Dendritic cell treated with granulocyte-macrophage colony-stimulating factor and Interleukin-4, amounts not matched to agents 40 ng/mL and 50 ng/mL, for 4 days (primary cell): ENCODE results near the gene HSD17B4.
"Not testable (repeated sequence)": the region's sequence is repeated elsewhere in the genome, so short reads cannot be mapped to it uniquely, and the experiment has no call there.

Experiments
- H3K27ac Mint-ChIP-seq: one replicate; pipeline ENCODE4 v1.8.0; 2022; ENCODE audit warnings: mild to moderate bottlenecking, mixed read lengths
- H3K27me3 Mint-ChIP-seq: one replicate; pipeline ENCODE4 v1.8.0; 2022; ENCODE audit warnings: mild to moderate bottlenecking, mixed read lengths
- H3K36me3 Mint-ChIP-seq: one replicate; pipeline ENCODE4 v1.8.0; 2022; ENCODE audit warnings: low read depth, mixed read lengths
- H3K4me1 Mint-ChIP-seq: one replicate; pipeline ENCODE4 v1.8.0; 2022; ENCODE audit warnings: low read depth, mixed read lengths
- H3K4me3 Mint-ChIP-seq: one replicate; pipeline ENCODE4 v1.8.0; 2022; ENCODE audit warnings: mild to moderate bottlenecking, moderate library complexity, mixed read lengths
- H3K9me3 Mint-ChIP-seq: one replicate; pipeline ENCODE4 v1.8.0; 2022; ENCODE audit warnings: mixed read lengths
- intact Hi-C: fragments of 100-400 bp; cut with micrococcal nuclease; formaldehyde crosslinking; loops from one replicate; pipeline ENCODE4 v1.15.0; 2022

HSD17B4 gene

DNA sequence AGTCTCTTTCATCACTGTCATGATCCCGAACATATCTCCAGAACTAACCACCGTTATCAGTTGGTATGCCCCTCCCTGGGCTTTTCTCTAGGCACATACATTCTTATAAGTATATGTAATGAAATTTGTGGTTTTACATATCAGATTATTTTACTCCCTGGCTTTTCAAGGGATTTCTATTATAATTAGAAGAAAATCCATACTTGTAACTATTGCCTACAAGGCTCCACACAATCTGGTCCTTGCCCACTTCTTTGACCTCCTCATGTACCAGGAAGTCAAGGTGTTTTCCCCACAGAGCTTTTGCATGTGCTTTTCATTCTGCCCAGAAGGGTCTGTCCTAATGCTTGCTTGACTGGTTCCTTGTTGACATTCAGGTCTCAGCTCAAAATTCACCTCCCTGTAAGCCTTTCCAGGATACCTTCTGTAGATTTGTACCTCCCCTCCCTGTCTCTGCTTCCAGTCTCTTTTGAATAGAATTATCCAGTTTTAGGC is 33.6 kb upstream of the HSD17B4 start:
- Mint-ChIP-seq H3K36me3 (no peaks in the 10 kb centered on the region), H3K27me3 (no peaks in the 10 kb centered on the region), H3K27ac (no peak overlapping the region), H3K4me3 (no peak overlapping the region), H3K4me1 (peaks cover 66% of the 10 kb centered on the region), H3K9me3 (no peaks in the 10 kb centered on the region)
- intact Hi-C loops = no loop called here

DNA sequence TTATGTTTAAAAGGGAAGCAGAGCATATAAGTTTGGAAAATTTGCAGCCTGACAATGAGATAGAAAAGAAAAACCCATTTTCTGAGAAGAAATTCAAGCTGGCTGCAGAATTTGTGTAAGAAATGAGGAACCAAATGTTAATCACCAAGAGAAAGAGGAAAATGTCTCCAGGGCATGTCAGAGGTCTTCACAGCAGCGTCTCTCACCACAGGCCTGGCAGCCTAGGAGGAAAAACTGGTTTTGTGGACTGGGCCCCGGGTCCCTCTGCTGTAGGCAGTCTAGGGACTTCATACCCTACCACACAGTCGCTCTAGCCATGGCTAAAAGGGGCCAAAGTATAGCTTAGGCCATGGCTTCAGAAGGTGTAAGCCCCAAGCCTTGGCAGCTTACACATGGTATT is 32.1 kb upstream of the HSD17B4 start:
- intact Hi-C loops = no loop called here
- no peaks in the 10 kb centered on the region for H3K9me3 Mint-ChIP-seq
- peaks cover 56% of the 10 kb centered on the region for H3K4me1 Mint-ChIP-seq
- no peaks in the 10 kb centered on the region for H3K36me3 Mint-ChIP-seq
- H3K27ac Mint-ChIP-seq = peak overlapping the region; percentile 86
- H3K27me3 Mint-ChIP-seq = no peaks in the 10 kb centered on the region
- no peak overlapping the region for H3K4me3 Mint-ChIP-seq

DNA sequence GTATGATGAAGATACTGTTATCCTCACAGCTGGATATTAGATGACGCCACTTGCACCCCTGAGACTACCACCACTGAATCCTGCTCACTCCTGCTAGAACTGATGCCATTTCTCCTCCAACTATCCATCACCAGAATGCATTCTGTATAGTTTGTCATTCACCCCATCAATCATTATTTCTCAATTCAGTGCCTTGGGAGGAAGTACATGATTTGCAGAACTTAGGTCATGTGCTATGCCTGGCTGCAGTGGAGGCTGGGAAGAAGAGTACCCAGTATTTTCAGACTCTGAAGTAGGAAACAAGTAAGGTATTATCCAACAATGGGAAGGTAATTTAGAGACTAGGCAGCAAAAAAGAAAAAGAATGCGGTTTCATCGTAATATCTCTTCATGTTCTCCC is 26.2 kb upstream of the HSD17B4 start:
- peaks cover 24% of the 10 kb centered on the region for H3K4me1 Mint-ChIP-seq
- intact Hi-C loops = no loop called here
- H3K36me3 Mint-ChIP-seq = no peaks in the 10 kb centered on the region
- no peaks in the 10 kb centered on the region for H3K27me3 Mint-ChIP-seq
- no peak overlapping the region for H3K4me3 Mint-ChIP-seq
- H3K9me3 Mint-ChIP-seq = no peaks in the 10 kb centered on the region
- H3K27ac Mint-ChIP-seq = peak overlapping the region; percentile 55

DNA sequence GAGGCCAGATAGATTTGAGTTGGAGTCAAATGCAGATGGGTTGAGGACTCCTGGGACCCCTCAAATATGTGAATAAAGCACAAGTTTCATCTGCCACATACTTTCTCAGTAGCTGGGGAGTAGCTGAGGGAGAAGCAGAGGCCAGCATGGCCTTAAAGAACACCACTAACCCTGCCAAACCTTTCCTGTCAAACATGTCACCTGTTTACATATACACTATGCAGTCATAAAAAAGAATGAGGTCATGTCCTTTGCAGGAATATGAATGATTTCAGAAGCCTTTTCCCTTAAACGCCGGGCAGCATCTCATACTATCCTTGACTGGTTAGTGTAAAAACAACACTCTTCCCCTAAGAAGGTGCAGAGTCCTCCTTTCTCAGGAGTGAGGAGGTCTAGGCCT is 25.2 kb upstream of the HSD17B4 start:
- Mint-ChIP-seq H3K9me3 (no peaks in the 10 kb centered on the region), H3K4me3 (no peak overlapping the region), H3K36me3 (no peaks in the 10 kb centered on the region), H3K4me1 (peaks cover 23% of the 10 kb centered on the region), H3K27ac (no peak overlapping the region), H3K27me3 (no peaks in the 10 kb centered on the region)
- intact Hi-C loops = no loop called here

DNA sequence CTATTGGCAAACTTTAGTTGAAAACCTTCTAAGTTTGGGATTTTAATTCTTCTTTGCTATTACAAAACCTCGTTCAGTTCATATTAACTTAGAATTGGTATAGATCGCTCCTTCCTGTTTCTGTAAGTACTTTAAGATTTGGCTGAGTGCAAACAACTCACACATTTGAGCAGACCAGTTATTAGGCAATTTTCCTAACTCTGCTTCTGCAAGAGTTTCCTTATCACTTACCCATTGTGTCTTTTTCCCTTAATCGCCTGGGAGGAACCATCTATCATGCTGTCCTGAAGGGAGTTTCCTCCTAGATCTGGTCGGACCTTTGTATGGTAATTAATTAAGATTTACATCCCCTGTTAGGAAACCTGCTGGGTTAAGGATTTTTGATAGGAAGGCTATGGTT is 24.7 kb upstream of the HSD17B4 start:
- peak overlapping the region; percentile 69 for H3K27ac Mint-ChIP-seq

DNA sequence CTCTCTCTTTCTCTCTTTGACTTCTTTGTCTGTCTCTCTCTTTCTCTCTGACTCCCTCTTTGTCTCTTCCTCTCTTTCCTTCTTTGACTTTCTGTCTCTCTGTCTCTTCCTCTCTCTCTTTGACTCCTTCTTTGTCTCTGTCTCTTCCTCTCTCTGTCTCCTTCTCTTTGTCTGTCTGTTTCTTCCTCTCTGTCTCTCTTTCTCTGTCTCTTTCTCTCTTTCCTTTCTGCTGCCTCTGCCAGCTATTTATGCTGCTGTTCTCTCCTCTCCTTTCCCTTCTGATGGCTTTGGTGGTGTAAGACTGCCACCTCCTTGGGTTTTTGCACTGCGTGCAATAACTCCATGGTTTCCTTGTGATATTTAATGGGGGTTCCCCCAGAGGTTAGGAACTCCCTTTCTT is 24.1 kb upstream of the HSD17B4 start:
- H3K36me3 Mint-ChIP-seq, H3K4me3 Mint-ChIP-seq, H3K27me3 Mint-ChIP-seq, H3K9me3 Mint-ChIP-seq, intact Hi-C loops: not testable (repeated sequence)
- Mint-ChIP-seq H3K4me1 (peaks cover 24% of the 10 kb centered on the region), H3K27ac (peak overlapping the region; percentile 69)

More for the DNA sequence above, 24.7 kb upstream of the HSD17B4 start:
- H3K36me3 Mint-ChIP-seq, H3K4me3 Mint-ChIP-seq, intact Hi-C loops, H3K9me3 Mint-ChIP-seq, H3K27me3 Mint-ChIP-seq: not testable (repeated sequence)
- H3K4me1 Mint-ChIP-seq = peaks cover 23% of the 10 kb centered on the region

DNA sequence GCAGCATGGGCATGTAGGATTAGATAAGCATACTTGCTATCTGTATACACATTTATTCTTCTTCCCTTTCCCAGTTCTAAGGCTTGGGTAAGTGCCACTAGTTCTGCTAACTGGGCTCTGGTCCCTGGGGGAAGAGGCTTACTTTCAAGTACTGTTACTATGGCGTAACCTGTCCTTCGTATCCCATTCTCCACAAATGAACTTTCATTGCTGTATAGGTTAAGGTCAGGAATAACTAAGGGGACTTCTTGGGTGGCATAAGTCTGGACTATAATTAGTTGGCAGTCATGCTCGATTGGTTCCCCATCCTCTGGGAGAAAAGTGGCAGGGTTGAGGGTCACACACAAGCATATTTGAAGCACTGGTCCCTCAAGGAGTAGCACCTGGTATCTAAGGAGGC is 23.7 kb upstream of the HSD17B4 start:
- H3K9me3 Mint-ChIP-seq, H3K4me3 Mint-ChIP-seq, H3K36me3 Mint-ChIP-seq, H3K27me3 Mint-ChIP-seq, intact Hi-C loops: not testable (repeated sequence)
- Mint-ChIP-seq H3K27ac (peak overlapping the region; percentile 69), H3K4me1 (peaks cover 28% of the 10 kb centered on the region)

DNA sequence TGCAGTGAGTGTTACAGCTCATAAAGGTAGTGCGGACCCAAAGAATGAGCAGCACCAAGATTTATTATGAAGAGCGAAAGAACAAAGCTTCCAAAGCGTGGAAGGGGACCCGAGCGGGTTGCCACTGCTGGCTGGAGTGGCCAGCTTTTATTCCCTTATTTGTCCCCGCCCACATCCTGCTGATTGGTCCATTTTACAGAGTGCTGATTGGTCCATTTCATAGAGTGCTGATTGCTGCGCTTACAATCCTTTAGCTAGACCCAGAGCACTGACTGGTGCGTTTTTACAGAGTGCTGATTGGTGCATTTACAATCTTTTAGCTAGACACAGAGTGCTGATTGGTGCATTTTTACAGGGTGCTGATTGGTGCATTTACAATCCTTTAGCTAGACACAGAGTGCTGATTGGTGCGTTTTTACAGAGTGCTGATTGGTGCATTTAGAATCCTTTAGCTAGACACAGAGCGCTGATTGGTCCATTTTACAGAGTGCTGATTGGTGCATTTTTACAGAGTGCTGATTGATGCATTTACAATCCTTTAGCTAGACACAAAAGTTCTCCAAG is 19.5 kb upstream of the HSD17B4 start:
- intact Hi-C loops, H3K4me3 Mint-ChIP-seq, H3K27me3 Mint-ChIP-seq, H3K27ac Mint-ChIP-seq, H3K36me3 Mint-ChIP-seq, H3K9me3 Mint-ChIP-seq: not testable (repeated sequence)
- H3K4me1 Mint-ChIP-seq = peaks cover 30% of the 10 kb centered on the region

DNA sequence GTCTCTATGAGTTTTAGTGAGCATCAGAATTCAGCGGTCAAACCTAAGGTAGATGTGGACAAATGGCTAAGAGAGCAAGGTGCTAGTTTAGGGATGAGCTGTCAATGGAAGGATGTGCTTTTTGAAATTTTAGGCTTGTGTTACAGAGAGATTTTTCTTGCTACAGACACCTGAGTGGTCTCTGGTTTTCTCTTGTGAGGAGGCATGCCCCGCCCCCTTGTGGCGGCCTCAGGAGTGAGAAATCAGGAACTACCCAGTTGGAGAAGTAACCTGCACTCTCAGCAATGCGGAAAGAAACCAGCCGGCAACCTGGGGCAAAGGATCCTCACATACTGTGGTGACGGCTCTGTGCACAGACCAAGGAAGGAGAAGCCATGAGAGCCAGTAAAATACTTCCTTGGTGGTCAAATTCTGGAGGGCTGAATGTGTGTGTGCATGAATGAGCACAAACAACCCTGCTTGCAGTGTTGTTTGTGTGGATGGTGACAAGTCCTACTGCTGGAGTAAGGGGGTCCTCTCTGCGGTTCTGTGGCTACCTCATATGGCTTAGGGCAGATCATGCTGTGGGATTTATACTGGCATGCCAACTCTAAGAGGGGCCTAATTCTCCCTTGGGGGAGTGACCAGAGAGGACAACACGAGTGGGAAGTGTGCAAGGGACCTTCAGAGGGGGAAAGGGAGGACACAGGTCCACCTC is 16.7 kb upstream of the HSD17B4 start:
- Mint-ChIP-seq H3K4me1 (peaks cover 43% of the 10 kb centered on the region), H3K27ac (peak overlapping the region; percentile 50), H3K9me3 (no peaks in the 10 kb centered on the region), H3K27me3 (peaks cover 3% of the 10 kb centered on the region), H3K4me3 (no peak overlapping the region), H3K36me3 (no peaks in the 10 kb centered on the region)
- intact Hi-C loops = no loop called here

DNA sequence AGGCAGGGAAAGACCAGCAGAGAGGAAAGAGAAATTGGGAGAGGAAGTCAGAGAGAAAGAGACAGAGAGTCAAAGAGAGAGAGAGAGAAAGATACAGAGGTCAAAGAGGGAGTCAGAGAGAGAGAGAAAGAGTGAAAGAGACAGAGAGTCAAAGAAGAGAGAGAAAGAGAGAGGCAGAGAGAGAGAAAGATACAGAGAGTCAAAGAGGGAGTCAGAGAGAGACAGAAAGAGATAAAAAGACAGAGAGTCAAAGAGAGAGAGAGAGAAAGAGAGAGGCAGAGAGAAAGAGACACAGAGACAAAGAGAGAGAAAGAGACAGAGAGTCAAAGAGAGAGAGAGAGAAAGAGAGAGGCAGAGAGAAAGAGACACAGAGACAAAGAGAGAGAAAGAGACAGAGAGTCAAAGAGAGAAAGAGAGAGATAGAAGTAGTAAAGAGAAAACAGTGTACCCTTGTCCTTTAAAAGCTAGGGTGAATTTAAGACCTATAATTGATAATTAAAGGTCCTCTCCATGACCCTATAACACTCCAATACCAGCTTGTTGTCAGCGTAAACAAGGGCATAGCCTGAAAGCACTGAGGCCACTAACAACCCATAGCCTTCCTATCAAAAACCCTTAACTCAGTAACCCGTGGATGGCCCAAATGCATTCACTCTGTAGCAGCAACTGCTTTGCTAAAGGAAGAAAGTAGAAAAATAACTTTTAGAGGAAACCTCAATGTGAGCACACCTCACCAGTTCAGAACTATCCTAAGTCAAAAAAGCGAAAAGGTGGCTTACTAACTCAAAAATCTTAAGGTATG is 14.3 kb upstream of the HSD17B4 start:
- H3K27ac Mint-ChIP-seq = peak overlapping the region; percentile 51

DNA sequence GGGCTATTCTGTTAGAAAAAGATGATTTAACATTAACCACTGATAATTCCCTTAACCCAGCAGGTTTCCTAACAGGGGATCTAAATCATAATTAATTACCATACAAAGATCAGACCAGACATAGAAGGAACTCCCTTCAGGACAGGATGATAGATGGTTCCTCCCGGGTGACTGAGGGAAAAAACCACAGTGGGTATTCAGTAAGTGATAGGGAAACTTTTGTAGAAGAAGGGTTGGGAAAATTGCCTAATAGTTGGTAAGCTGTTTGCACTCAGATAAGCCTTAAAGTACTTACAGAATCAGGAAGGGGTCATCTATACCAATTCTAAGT is 13.7 kb upstream of the HSD17B4 start:
- intact Hi-C loops, H3K27me3 Mint-ChIP-seq, H3K9me3 Mint-ChIP-seq, H3K36me3 Mint-ChIP-seq: not testable (repeated sequence)
- Mint-ChIP-seq H3K27ac (peak overlapping the region; percentile 51), H3K4me1 (peaks cover 38% of the 10 kb centered on the region), H3K4me3 (peak overlapping the region; percentile 76)

More for the DNA sequence above, 14.3 kb upstream of the HSD17B4 start:
- H3K9me3 Mint-ChIP-seq, H3K4me3 Mint-ChIP-seq, intact Hi-C loops, H3K36me3 Mint-ChIP-seq, H3K27me3 Mint-ChIP-seq: not testable (repeated sequence)
- H3K4me1 Mint-ChIP-seq = peaks cover 43% of the 10 kb centered on the region

DNA sequence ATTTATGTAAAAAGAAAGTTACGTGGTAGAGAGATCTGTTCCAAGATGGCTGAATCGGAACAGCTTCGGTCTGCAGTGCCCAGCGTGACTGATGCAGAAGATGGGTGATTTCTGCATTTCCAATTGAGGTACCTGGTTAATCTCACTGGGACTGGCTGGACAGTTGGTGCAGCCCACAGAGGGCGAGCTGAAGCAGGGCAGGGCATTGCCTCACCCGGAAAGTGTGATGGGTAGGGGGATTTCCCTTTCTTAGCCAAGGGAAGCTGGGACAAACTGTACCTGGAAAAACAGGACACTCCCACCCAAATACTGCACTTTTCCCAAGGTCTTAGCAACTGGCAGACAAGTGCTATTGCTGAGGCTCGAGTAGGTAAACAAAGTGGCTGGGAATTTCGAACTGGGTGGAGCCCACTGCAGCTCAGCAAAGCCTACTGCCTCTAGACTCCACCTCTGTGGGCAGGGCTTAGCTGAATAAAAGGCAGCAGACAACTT is 13.1 kb upstream of the HSD17B4 start:
- intact Hi-C loops = no loop called here
- Mint-ChIP-seq H3K27me3 (peaks cover 3% of the 10 kb centered on the region), H3K27ac (peak overlapping the region; percentile 51), H3K4me1 (peaks cover 38% of the 10 kb centered on the region), H3K4me3 (peak overlapping the region; percentile 76), H3K9me3 (peaks cover 11% of the 10 kb centered on the region), H3K36me3 (no peaks in the 10 kb centered on the region)

DNA sequence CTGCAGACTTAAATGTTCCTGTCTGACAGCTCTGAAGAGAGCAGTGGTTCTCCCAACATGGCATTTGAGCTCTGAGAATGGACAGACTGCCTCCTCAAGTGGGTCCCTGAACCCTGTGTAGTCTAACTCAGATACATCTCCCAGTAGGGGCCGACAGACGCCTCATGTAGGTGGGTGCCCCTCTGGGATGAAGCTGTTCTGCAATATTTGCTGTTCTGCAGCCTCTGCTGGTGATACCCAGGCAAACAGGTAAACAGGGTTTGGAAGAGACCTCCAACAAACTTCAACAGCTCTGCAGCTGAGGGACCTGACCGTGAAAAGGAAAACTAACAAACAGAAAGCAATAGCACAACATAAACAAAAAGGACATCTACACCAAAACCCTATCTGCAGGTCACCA is 12.7 kb upstream of the HSD17B4 start:
- H3K27me3 Mint-ChIP-seq, intact Hi-C loops, H3K36me3 Mint-ChIP-seq, H3K4me3 Mint-ChIP-seq, H3K27ac Mint-ChIP-seq: not testable (repeated sequence)
- peaks cover 14% of the 10 kb centered on the region for H3K9me3 Mint-ChIP-seq
- peaks cover 38% of the 10 kb centered on the region for H3K4me1 Mint-ChIP-seq

DNA sequence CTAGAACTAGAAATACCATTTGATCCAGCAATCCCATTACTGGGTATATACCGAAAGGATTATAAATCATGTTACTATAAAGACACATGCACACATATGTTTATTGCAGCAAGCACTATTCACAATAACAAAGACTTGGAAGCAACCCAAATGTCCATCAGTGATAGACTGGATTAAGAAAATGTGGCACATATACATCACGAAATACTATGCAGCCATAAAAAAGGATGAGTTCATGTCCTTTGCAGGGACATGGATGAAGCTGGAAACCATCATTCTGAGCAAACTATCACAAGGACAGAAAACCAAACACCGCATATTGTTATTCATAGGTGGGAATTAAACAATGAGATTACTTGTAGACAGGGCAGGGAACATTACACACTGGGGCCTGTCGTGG is 7.7 kb upstream of the HSD17B4 start:
- intact Hi-C loops, H3K4me3 Mint-ChIP-seq, H3K27ac Mint-ChIP-seq, H3K27me3 Mint-ChIP-seq, H3K36me3 Mint-ChIP-seq: not testable (repeated sequence)
- peaks cover 14% of the 10 kb centered on the region for H3K4me1 Mint-ChIP-seq
- peaks cover 16% of the 10 kb centered on the region for H3K9me3 Mint-ChIP-seq
